Posterior vena cava (tissue), 2 donors: ENCODE results near the gene PGM1. TPM values are rescaled to one million over a fixed set of nuclear protein-coding genes. Genes with fewer than 3 reads are reported as not detected.

Experiments
- DNase-seq: peaks from one replicate; pipeline ENCODE4 v3.0.0-alpha.2; 2020; ENCODE audit warnings: low spot score
- intact Hi-C, 2 donors: fragments of 100-400 bp; cut with DNase I; formaldehyde crosslinking; loops; one replicate each; pipeline versions ENCODE4 v1.14.1 to v1.14.2; 2022 to 2023
- total RNA-seq, 2 donors: library from RNA; stranded (reverse); fragmentation: NEBNext Ultra II Directional; extraction: Animal tissue kit (Norgen Biotek cat#: 25700); gene quantifications; one replicate each; pipeline ENCODE4 v1.2.1, GENCODE V29; 2021
- donor health status: DM: yes; HTN: yes; CAD: no.
- donor health status: DM: yes; HTN: yes; CAD: no.

Gene PGM1
- total RNA-seq, 2 donors from 2014 or later = 36.0 to 48.5 TPM

DNA sequence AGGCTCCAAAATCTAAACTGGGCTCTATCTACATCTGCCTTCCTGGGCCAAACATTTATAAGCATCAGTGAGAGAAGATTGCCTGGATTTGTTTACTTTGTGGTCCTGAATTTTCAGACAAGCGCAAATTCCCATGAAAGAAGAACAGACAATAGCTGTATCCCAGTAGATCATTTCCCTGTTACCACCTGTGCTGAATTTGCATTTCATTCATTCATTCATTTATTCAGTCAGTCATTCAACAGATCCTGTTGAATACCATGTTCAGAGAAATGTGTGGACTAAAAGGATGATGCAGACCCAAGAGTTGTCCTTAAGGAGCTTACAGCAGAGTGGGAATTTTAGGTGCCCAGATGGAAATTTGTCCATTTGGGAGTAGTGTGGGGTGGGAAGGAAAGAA is 2.2 kb downstream of the PGM1 start:
- no peak for DNase-seq
- intact Hi-C loops = no loop called here

GRCh38 chr1:63599799-63600198 is 6.6 kb downstream of the PGM1 start:
- no peak for DNase-seq
- intact Hi-C loops = no loop called here

DNA sequence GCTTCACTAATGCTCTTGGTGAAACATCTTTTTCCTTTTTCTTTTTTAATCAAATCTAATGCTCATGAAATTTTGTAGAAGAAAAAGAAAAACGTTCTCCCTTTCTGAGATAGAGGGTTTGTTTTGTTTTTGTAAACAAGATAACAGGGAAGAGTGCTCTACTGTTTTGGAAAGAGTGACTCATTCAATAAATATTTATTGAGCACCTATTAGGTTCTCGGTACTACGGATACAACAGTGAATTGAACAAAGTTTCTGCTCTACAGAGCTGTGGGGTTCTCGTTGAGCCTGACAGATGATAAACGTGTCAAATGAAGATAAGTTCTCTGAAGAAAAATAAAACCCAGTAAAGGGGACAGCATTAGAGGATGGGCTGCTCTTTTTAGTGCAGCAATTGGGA is 7.0 kb downstream of the PGM1 start:
- no peak for DNase-seq
- intact Hi-C loops = no loop called here

- intact Hi-C loops = no loop called here
- no peak for DNase-seq
Observed at GRCh38 chr1:63601061-63601460, 7.8 kb downstream of the PGM1 start.

DNA sequence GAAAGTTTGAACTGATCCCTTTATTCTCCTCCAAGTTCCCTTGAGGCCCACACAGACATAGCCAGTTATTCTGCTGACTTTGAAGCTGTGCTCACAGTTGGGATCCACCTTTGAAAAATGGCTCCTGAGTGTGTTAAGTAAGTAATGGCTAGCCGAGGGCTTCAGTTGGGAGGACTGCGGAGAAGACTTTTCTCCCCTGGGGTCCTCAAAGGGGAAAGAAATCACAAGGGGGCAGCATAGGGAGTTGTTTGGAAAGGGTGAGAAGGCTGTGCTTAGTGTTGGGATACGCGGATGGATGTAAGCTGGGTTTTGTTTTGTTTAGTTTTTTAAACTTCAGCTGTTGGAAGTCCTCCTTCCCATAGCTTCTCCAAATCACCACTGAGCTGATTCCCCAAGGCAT is 8.3 kb downstream of the PGM1 start:
- intact Hi-C loops = no loop called here

GRCh38 chr1:63601912-63602311 is 8.7 kb downstream of the PGM1 start:
- DNase-seq = no peak
- intact Hi-C loops = no loop called here

More for the DNA sequence above, 8.3 kb downstream of the PGM1 start:
- DNase-seq = no peak

DNA sequence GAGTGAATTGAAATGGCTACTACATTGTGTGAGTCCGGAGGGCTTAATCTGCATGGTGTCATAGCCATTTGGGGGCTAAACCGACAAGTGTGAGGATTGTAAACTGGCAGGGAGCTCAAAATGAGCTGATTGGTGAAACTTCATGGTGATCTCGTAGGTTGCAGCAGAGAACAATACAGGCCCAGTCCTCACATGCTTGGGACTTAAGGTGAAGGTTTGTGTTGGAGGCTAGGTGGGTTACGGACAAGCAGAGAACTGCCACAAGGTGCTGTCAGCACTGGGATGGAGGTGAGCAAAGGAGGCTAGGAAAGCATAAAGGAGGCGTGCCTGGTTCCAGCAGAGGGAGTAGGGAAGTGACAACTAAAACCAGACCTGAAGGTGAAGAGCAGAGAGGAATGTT is 9.4 kb downstream of the PGM1 start:
- intact Hi-C loops = no loop called here
- no peak for DNase-seq

DNA sequence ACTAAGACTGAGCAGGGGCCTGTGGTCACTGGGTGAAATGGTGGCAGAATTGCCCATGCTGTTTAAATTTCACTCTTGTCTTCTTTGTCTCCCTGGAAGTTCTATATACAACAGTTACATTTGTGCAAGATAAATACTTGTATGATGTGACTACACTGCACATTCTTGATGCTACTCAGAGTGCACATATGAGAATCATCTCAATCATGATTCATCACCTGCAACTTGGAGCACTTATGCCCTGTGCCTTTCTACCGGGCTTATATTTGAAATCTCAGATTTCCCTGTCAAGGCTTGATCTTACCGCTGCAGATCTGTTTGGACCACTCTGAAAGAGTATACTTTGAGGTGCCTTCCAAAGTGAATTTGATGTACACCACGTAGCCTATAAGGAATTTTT is 10.6 kb downstream of the PGM1 start:
- intact Hi-C loops = no loop called here

DNA sequence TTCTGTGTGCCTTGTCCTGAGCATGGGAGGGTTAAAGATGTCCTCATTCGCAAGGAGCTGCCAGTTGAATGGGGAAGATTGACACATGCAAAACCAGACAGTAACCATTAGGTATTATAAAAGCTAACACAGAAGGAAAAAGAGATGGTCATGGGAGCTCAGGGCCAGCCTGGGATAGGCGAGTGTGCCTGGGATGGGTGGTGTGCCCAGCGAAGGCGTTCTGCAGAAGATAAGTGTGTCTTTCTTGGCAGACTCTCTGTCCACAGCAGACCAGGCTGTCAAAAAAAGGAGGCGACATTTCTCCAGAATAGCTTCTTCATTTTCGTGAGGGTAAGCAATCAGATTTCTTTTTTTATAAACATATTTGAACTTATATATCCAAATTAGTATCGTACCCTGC is 14.1 kb downstream of the PGM1 start:
- intact Hi-C loops = no loop called here
- no peak for DNase-seq

More for the DNA sequence above, 10.6 kb downstream of the PGM1 start:
- DNase-seq = no peak

DNA sequence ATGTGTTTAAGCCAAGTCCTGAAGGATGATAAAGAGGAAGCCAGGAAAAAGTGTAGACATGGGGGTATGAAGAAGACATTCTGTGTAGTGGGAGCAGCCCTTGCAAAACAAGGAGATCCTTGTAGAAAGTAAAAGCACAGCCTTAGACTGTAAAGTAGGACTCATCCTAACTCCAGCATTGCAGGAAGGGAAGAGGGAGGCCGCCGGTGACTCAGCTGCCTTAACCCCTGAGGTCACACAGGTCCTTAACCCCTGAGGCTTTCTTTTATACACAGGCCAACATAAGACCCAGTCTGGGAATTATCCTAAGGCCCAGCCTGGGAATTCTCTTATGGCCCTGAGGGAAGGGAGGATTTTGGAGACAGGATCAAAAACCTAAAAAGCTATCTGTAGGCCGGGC is 18.0 kb downstream of the PGM1 start:
- intact Hi-C loops = loop anchor here (10.0 kb wide), 3 partner anchors 164 to 634 kb away; partner anchors contain the start of gene ROR1 (in 1 of the 2)
- no peak for DNase-seq

- intact Hi-C loops = loop anchor here (10.0 kb wide), 3 partner anchors 162 to 632 kb away; partner anchors contain the start of gene ROR1 (in 1 of the 2)
- DNase-seq = no peak
Observed at GRCh38 chr1:63612564-63612963, 19.4 kb downstream of the PGM1 start.

GRCh38 chr1:63612971-63613370 is 19.8 kb downstream of the PGM1 start:
- DNase-seq = no peak
- intact Hi-C loops = loop anchor here (10.0 kb wide), 3 partner anchors 162 to 632 kb away; partner anchors contain the start of gene ROR1 (in 1 of the 2)

- intact Hi-C loops = loop anchor here (5.0 to 10.0 kb wide), 5 partner anchors 56 to 631 kb away; partner anchors contain the start of gene ROR1 (in 1 of the 2)
- no peak for DNase-seq
Observed at GRCh38 chr1:63615768-63616420, 22.7 kb downstream of the PGM1 start.

GRCh38 chr1:63617450-63617849 is 24.2 kb downstream of the PGM1 start:
- intact Hi-C loops = loop anchor here (5.0 to 10.0 kb wide), 5 partner anchors 55 to 630 kb away; partner anchors contain the start of gene ROR1 (in 1 of the 2)
- DNase-seq = no peak

- no peak for DNase-seq
- intact Hi-C loops = loop anchor here (5.0 to 10.0 kb wide), 5 partner anchors 54 to 629 kb away; partner anchors contain the start of gene ROR1 (in 1 of the 2)
Observed at GRCh38 chr1:63618011-63618410, 24.8 kb downstream of the PGM1 start.

DNA sequence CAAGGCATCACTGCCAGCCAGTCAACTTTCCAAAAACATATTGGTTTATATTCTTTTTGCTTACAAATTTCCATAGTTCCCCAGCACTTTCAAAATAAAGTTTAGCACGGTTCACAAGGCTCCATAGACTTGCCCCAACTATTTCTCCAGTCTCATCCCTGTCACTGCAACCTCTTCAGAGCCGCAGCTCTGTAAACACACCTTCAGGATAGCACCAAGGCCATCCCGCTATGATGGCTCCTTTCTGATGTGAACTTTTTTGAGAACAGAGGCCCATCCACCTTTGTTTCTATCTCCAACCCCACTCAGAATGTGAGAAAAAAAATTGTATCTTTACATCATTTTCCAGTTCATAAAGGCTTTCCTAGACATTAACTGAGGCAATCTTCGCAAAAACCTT is 26.3 kb downstream of the PGM1 start:
- DNase-seq = no peak
- intact Hi-C loops = loop anchor here (5.0 to 10.0 kb wide), 5 partner anchors 53 to 628 kb away; partner anchors contain the start of gene ROR1 (in 1 of the 2)

DNA sequence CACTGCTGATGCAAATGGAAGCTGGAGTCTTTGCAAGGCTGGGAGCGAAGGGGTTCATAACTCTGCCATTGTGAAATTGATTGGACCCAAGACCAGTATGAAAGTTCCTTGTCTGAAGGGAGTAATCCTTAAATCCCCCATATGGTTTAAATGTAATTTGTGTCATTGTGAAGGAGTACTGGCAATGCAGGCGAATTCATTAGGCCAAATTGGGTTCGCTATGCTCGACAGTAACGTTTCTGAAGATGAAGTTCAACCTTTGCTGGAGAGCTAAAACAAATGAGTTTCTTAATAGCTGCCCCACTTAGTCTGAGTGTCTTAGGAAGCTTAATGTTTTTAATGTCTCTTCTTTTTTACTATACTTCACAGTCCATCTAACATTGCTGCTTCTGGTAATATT is 27.5 kb downstream of the PGM1 start:
- intact Hi-C loops = no loop called here
- DNase-seq = no peak

GRCh38 chr1:63621075-63621474 is 27.9 kb downstream of the PGM1 start:
- intact Hi-C loops = no loop called here
- DNase-seq = no peak

DNA sequence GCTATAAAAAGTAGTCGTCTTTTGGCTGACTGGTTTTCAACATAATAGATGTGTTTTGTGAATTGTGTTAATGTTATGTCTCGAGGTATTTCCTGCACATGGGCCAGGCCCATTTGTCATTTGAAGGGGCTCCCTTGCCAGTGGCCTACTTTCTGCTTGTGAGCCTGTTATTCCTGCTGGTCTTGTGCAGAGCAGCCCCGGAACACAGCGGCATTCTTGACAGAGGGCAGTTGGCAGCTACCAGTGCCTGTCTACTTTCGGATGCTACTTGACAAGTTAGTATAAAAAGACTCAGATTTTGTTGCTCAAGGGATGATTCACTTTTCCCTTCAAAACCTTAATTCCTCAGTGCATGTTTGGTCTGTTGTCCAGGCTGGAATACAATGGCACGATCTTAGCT is 28.5 kb downstream of the PGM1 start:
- DNase-seq = no peak
- intact Hi-C loops = no loop called here

DNA sequence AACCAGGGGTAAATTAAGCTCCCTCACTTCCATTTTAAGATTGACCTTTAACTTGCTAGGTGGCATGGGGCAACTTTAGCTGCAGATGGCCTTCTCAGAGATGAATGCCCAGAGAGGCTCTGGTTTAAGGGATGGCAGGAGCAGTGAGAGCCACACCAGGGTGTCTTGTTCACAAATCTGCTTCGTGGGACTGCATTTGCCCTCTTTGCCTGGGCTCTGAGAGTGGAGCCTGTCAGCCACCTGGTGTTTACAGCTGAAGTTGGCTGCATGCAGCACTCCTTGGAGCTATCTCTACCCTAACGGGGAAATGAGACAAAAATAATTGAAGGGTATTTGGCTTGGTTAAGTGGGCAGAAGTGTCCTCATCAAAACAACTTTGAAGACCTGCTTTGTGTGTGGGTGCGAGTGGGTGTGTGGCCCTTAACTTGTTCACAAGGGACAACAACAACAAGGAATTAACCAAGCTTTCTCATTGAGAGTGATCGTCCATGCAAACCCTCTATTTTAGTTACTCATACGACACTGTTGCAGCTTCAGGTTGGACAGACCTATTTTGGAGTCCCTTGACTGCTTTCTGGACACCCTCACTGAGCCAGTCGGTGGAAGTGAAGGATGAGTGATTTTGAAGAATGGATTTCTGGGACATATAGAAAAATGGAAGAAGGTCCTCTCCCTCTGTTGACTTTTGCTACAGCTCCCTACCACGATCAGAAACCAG is 29.8 kb downstream of the PGM1 start:
- no peak for DNase-seq
- intact Hi-C loops = no loop called here
